Measurements from ENCODE around the gene ZC3H14.

DNA sequence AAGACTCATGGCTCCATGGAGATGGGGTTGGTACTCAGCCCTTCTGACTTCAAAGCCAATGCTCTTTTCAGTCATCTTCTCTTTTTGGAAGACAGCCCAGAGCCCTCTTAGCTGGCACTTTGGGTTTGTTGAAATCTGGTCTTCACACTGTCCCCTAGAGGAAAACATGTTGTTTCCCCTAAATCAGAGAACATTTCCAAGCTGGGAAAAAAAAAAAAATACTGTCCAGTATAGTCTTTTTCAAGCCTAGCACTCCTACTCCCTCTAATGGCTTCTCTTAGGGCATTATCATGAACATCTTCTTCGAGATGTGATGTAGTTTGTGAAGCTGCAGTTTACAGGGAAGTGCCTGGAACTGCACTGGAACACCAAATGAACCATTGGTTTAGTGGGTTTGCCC, 3.0 kb upstream of the ZC3H14 start:
- TF ChIP-seq, protein P1, sequence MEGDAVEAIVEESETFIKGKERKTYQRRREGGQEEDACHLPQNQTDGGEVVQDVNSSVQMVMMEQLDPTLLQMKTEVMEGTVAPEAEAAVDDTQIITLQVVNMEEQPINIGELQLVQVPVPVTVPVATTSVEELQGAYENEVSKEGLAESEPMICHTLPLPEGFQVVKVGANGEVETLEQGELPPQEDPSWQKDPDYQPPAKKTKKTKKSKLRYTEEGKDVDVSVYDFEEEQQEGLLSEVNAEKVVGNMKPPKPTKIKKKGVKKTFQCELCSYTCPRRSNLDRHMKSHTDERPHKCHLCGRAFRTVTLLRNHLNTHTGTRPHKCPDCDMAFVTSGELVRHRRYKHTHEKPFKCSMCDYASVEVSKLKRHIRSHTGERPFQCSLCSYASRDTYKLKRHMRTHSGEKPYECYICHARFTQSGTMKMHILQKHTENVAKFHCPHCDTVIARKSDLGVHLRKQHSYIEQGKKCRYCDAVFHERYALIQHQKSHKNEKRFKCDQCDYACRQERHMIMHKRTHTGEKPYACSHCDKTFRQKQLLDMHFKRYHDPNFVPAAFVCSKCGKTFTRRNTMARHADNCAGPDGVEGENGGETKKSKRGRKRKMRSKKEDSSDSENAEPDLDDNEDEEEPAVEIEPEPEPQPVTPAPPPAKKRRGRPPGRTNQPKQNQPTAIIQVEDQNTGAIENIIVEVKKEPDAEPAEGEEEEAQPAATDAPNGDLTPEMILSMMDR (IDR thresholded peaks at IDR 0.05) = peak; percentile 23 to 35 (median 25)
- TF ChIP-seq POLR2A (IDR thresholded peaks at IDR 0.05) = no peak
